Skeletal muscle satellite cell (primary cell): ENCODE data around the gene ASB6.

Experiments
- H3K27me3 ChIP-seq: 2 replicates; pipeline ENCODE4 v1.7.0; 2013; ENCODE audit warnings: low read length; ENCODE audit not compliant: control insufficient read depth, insufficient read depth
- H3K36me3 ChIP-seq: 2 replicates; pipeline ENCODE4 v1.7.0; 2013; ENCODE audit warnings: mild to moderate bottlenecking, control low read depth, low read length; ENCODE audit not compliant: insufficient read depth
- H3K4me1 ChIP-seq: 2 replicates; pipeline ENCODE4 v1.7.0; 2013; ENCODE audit warnings: low read length; ENCODE audit not compliant: control insufficient read depth, insufficient read depth
- H3K4me2 ChIP-seq: 2 replicates; pipeline ENCODE4 v1.7.0; 2013; ENCODE audit warnings: mild to moderate bottlenecking, low read length
- H3K4me3 ChIP-seq: 2 replicates; pipeline ENCODE4 v1.7.0; 2013; ENCODE audit warnings: low read length
- H3K9ac ChIP-seq: 2 replicates; pipeline ENCODE4 v1.7.0; 2013; ENCODE audit warnings: mild to moderate bottlenecking, low read depth, low read length, moderate library complexity
- H3K9me3 ChIP-seq: replicated peaks from 2 replicates; pipeline ENCODE4 v1.7.0; 2013; ENCODE audit warnings: mild to moderate bottlenecking, control low read depth, low read length

The ASB6 gene

DNA sequence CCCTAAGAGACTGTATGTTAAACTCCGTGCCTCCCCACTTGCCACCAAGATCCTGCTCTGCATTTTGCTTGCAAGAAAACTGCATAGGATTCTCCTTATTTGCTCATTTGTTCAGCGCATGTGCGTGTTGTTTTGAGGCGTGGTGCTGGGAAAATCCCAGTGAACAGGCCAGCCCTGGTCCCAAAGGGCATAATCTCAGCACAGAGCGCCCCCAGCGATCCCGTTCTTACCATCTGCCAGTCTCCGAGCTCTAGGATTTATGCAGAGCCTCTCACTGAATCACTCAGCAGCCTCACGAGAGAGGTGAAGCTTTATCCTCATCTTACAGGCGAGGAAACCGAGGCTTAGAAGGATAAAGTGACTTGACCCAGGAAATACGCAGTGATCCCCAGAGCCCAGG, 35.0 kb upstream of the ASB6 start:
- no peak overlapping the region for H3K9ac ChIP-seq
- no peak overlapping the region for H3K4me3 ChIP-seq
- H3K4me2 ChIP-seq: no peak overlapping the region
- H3K4me1 ChIP-seq: peaks cover 4% of the 10 kb centered on the region
- peaks cover 82% of the 10 kb centered on the region for H3K27me3 ChIP-seq
- no peaks in the 10 kb centered on the region for H3K36me3 ChIP-seq
- no peaks in the 10 kb centered on the region for H3K9me3 ChIP-seq

DNA sequence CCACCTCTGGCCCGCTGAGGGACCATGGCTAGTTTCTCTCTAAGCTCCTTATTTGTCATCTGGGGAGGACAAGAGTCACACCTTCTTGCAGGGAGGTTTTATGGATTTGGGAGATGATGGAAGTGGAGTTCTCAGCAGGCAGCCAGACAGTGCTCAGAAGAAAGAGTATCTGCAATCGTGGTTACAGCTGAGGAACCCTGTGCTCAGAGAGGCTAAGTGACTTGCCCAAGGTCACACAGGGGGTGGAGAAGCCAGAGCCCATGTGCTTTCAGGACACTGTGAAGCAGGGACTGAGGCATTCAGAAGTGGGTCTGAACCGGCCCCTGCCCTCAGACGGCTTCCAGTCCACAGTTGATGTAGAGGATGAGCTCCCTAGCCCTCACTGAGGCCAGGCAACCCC, 34.3 kb upstream of the ASB6 start:
- no peak overlapping the region for H3K4me3 ChIP-seq
- H3K36me3 ChIP-seq: no peaks in the 10 kb centered on the region
- peaks cover 84% of the 10 kb centered on the region for H3K27me3 ChIP-seq
- no peak overlapping the region for H3K4me2 ChIP-seq
- peaks cover 4% of the 10 kb centered on the region for H3K4me1 ChIP-seq
- H3K9ac ChIP-seq: no peak overlapping the region
- no peaks in the 10 kb centered on the region for H3K9me3 ChIP-seq

DNA sequence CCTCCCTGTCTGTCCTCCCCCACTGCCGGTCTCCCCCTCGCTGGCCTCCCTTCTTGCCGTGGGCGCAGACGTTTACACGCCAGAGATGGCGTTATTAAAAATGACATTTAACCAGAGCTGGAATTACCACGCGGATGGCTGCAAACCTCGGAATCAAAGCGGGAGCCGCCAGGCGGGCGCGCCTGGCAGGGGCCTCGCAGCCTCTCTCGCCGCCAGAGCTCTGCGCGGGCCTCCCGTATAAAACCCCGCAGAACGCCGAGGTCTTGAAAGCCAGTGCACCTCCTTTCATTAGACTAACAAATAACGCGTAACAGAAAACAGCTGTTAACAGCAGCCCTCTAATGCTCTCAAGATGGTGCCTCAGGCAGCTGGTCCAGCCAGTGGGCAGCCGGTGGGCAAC, 33.7 kb upstream of the ASB6 start:
- H3K4me2 ChIP-seq: no peak overlapping the region
- H3K4me1 ChIP-seq: peaks cover 4% of the 10 kb centered on the region
- no peak overlapping the region for H3K4me3 ChIP-seq
- no peaks in the 10 kb centered on the region for H3K9me3 ChIP-seq
- H3K27me3 ChIP-seq: peaks cover 86% of the 10 kb centered on the region
- H3K9ac ChIP-seq: no peak overlapping the region
- no peaks in the 10 kb centered on the region for H3K36me3 ChIP-seq

DNA sequence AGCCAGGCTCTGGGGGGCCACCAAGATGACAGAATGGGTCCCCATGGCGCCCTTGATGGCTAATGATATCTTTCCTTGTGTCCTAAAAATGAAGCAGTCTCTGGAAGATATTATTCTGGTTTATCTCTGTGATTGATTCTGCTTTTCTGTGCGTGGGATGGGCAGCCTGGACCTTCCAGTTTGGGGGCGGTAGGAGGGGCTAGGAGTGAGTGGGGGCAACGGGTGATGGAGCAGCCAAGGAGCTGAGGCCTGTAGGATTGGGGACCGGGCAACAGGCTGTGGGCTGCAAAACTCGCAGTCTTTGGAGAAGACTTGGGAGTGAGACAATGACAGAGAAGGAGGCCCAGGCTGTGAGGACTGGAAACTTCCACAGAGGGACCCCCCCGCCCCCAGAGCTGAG, 32.3 kb upstream of the ASB6 start:
- H3K4me3 ChIP-seq: no peak overlapping the region

DNA sequence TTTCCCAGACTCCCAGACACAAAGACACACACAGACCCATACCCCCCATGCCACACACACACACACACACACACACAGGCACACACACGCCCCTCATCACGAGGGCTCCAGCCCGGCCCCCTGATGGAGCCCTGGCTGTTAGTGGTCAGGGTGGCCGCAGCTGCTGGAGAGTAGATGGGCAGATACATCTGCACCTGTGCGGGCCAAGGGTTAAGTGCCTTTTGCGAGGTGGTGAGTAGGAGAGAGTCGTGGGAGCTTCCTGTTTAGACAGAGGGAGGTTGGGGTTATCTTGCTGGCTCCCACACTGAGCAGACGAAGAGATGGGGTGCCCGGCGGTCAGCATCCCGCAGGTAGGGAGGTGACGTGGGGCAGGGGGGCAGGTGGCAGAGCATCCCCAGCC, 31.7 kb upstream of the ASB6 start:
- H3K4me2 ChIP-seq: no peak overlapping the region
- H3K27me3 ChIP-seq: peaks cover 83% of the 10 kb centered on the region
- H3K9ac ChIP-seq: no peak overlapping the region
- H3K4me1 ChIP-seq: peaks cover 7% of the 10 kb centered on the region
- H3K36me3 ChIP-seq: no peaks in the 10 kb centered on the region
- no peak overlapping the region for H3K4me3 ChIP-seq
- no peaks in the 10 kb centered on the region for H3K9me3 ChIP-seq

More for the DNA sequence above, 32.3 kb upstream of the ASB6 start:
- Histone ChIP-seq H3K27me3 (peaks cover 88% of the 10 kb centered on the region), H3K36me3 (no peaks in the 10 kb centered on the region), H3K4me2 (no peak overlapping the region), H3K9me3 (no peaks in the 10 kb centered on the region), H3K9ac (no peak overlapping the region), H3K4me1 (peaks cover 7% of the 10 kb centered on the region)

DNA sequence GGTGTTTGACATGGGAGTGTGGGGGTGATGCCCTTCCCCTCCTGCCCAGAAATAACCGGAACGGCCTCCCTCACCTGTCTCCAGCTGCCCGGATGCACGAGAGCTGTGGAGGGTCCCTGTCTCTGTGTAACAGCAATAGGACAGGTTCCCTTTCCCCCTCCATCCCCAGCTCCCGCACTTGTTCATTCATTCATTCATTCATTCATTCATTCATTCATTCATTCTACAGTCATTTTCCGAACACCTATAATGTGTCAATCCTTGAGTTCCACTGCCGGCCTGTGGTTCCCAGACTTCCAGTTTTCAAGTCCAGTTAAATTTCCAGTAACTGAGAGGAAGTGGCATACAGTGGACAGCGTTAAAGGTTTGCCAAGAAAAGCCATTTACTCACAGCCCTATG, 30.8 kb upstream of the ASB6 start:
- Histone ChIP-seq H3K27me3 (peaks cover 83% of the 10 kb centered on the region), H3K4me3 (no peak overlapping the region), H3K9me3 (no peaks in the 10 kb centered on the region), H3K4me1 (peaks cover 7% of the 10 kb centered on the region), H3K36me3 (no peaks in the 10 kb centered on the region), H3K4me2 (no peak overlapping the region), H3K9ac (no peak overlapping the region)

DNA sequence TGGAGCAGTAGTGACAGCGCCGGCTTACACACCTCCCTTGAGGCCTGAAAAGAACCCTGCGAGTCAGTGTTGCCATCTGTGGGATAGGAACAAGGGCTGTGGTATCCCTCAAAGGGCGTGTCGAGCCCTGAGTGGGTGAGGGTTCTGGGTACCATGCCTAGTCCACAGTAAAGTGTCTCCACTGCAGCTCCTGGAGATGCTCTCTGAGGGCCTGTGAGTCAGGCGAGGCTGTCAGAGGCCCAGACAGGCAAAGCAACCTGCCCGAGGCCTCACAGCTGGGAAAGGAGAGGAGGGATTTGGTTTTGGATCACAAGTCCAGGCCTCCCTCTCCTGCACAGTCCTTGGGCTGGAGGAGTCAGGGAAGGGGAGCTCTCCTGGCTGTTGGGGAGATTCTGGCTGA, 29.6 kb upstream of the ASB6 start:
- H3K4me2 ChIP-seq: no peak overlapping the region
- H3K4me1 ChIP-seq: peaks cover 7% of the 10 kb centered on the region
- no peak overlapping the region for H3K9ac ChIP-seq
- H3K9me3 ChIP-seq: no peaks in the 10 kb centered on the region
- H3K36me3 ChIP-seq: no peaks in the 10 kb centered on the region
- H3K27me3 ChIP-seq: peaks cover 79% of the 10 kb centered on the region
- no peak overlapping the region for H3K4me3 ChIP-seq

DNA sequence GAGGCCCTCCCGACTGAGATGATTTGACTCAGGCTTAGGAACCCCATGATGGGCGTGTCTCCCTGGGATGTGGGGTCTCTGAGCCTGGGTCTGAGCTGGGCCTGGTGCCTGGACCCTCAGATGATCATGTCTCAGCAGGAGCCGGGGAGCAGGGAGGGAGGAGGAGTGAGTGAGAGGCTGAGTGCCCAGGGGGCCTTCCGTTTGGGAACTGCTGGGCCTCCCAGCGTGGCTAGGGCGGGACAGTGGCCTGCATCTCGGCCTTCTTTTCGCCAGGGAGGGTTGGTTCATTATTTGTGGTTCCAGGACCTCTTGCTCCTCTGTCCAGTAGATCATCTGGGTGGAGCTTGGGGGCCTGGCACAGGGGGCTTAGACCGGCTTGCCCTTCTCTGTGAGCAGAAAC, 29.1 kb upstream of the ASB6 start:
- Histone ChIP-seq H3K4me1 (peaks cover 7% of the 10 kb centered on the region), H3K9ac (no peak overlapping the region), H3K27me3 (peaks cover 75% of the 10 kb centered on the region), H3K4me3 (no peak overlapping the region), H3K36me3 (no peaks in the 10 kb centered on the region), H3K9me3 (no peaks in the 10 kb centered on the region), H3K4me2 (no peak overlapping the region)

DNA sequence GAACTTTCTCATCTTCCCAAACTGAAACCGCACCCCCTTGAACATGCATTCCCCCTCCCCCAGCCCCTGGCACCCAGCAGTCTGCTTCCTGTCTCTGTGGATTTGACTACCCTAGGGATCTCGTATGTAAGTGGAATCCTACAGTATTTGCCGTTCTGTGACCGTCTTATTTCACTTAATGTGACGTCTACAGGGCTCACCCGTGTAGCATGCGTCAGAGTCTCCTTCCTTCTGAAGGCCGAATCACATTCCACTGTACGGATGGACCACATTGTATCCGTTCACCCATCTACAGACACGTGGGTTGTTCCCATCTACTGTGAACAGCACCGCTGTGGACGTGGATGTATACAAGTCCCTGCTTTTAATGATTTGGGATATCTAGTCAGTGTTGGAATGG, 28.0 kb upstream of the ASB6 start:
- Histone ChIP-seq H3K4me3 (no peak overlapping the region), H3K27me3 (peaks cover 71% of the 10 kb centered on the region), H3K4me2 (no peak overlapping the region), H3K4me1 (peaks cover 3% of the 10 kb centered on the region), H3K9me3 (no peaks in the 10 kb centered on the region), H3K36me3 (no peaks in the 10 kb centered on the region), H3K9ac (no peak overlapping the region)

DNA sequence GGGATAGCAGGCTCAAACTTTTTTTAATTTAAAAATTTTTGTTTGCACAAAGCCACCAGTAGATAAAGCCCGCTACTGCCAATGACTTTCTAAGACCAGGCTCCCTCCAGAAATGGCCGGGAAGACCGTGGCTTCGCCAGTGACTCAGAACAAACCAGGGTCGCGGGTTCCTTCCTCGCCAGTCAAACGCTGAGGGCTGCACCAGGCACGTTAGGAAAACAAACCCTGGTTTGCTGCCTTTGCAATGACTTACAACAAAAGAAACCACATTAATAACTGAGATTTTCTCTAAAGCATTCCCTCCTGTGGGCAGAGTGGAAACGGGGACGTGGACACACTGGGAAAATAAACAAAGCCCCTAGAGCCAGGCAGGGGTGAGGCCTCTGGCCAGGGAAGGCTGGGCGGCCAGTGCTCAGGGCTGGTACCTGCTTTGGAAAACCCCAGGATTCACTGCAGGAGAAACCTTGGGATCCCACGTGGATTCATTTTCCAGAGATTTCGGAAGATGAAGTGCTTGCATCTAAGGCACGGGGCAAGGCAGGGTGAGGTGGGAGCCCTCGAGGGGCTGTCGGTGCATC, 27.3 kb upstream of the ASB6 start:
- Histone ChIP-seq H3K4me1 (peaks cover 3% of the 10 kb centered on the region), H3K9me3 (no peaks in the 10 kb centered on the region), H3K27me3 (peaks cover 68% of the 10 kb centered on the region), H3K4me2 (no peak overlapping the region), H3K36me3 (no peaks in the 10 kb centered on the region), H3K9ac (no peak overlapping the region), H3K4me3 (no peak overlapping the region)

DNA sequence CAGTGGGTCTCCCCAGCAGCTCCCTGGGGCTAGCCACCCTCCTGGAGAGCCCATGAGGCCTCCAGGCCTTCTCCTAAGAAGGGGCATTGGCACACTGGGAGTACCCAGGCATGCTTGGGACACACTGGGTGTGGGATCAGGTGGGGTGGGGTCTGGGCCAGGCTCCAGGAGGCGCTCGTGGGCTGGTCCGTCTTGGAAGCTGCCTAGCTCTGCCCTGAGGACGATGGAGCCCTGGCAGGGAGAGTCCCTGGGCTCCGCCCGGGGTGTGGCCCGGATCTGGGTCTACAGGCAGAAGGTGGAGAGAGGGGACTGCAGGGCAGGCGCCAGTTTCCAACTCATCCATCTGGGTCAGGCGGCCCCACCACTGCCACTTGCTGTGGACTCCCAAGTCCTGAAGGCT, 25.9 kb upstream of the ASB6 start:
- Histone ChIP-seq H3K9ac (no peak overlapping the region), H3K4me3 (no peak overlapping the region), H3K9me3 (no peaks in the 10 kb centered on the region), H3K4me2 (no peak overlapping the region), H3K4me1 (peaks cover 3% of the 10 kb centered on the region), H3K36me3 (no peaks in the 10 kb centered on the region), H3K27me3 (peaks cover 60% of the 10 kb centered on the region)

DNA sequence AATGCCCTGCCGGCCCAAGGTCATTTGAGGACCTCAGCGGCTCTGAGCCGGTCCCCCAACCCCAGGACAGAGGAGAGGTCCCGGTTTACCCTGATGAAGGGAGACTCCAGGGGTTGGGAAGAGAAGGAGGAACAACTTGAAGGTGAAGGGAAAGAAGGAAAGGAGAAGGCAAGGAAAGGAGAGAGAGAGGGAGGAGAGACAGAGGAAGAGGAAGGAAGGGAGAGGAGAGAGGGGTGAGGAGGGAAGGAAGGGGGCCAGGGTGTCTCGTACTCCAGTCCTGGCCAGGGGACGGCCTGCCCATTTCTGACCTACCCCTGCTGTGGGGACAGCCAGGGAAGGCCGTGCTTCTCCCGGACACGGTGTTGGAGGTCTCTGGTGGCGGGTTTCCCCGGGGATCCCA, 25.4 kb upstream of the ASB6 start:
- Histone ChIP-seq H3K9ac (no peak overlapping the region), H3K4me2 (no peak overlapping the region), H3K27me3 (peaks cover 60% of the 10 kb centered on the region), H3K4me1 (peaks cover 3% of the 10 kb centered on the region), H3K36me3 (no peaks in the 10 kb centered on the region), H3K4me3 (no peak overlapping the region), H3K9me3 (no peaks in the 10 kb centered on the region)
